Suprapubic skin (tissue), 4 donors: ENCODE measurements around the gene SYT1. TPM values are rescaled to one million over a fixed set of nuclear protein-coding genes. Genes with fewer than 3 reads are reported as not detected.

Experiments used
- DNase-seq, 2 donors: peaks; one replicate each; pipeline ENCODE4 v3.0.0-alpha.2; 2019; ENCODE audit warnings: low spot score in 2 of 2
- H3K27ac ChIP-seq: fragments of 200-600 bp; sonication (generic); one replicate; pipeline ENCODE4 v1.5.1; 2019
- H3K27me3 ChIP-seq: fragments of 200-600 bp; sonication (generic); one replicate; pipeline ENCODE4 v1.5.1; 2019
- H3K36me3 ChIP-seq: fragments of 200-600 bp; sonication (generic); one replicate; pipeline ENCODE4 v1.5.1; 2019
- H3K4me1 ChIP-seq: fragments of 200-600 bp; sonication (generic); one replicate; pipeline ENCODE4 v1.5.1; 2019
- H3K4me3 ChIP-seq: fragments of 200-600 bp; sonication (generic); one replicate; pipeline ENCODE4 v1.5.1; 2019; ENCODE audit warnings: mild to moderate bottlenecking
- H3K9me3 ChIP-seq: fragments of 200-600 bp; sonication (generic); one replicate; pipeline ENCODE4 v1.5.1; 2019
- EP300 ChIP-seq: sonication (generic); formaldehyde crosslinking; IDR thresholded peaks from one replicate; pipeline ENCODE4 v1.6.1; 2017; ENCODE audit warnings: antibody characterized with exemption
- POLR2A ChIP-seq, 2 donors: fragments of 450-650 bp; IDR thresholded peaks; one replicate each; pipeline ENCODE4 v1.6.1; 2017; ENCODE audit warnings: antibody characterized with exemption in 2 of 2, mild to moderate bottlenecking in 2 of 2, moderate library complexity in 2 of 2
- POLR2AphosphoS5 ChIP-seq, 3 donors: sonication (generic); formaldehyde crosslinking; IDR thresholded peaks; one replicate each; pipeline ENCODE4 v1.6.1; 2017; ENCODE audit warnings: antibody characterized with exemption in 3 of 3
- WGBS: methylation state at CpG from one replicate; pipeline ENCODE4 v1.1.5; 2018; 5-methylcytosine and 5-hydroxymethylcytosine counted together
- total RNA-seq, 4 donors: library from RNA; depleted of rRNA; stranded (reverse); fragments of >200 nt; gene quantifications; one replicate each; pipeline ENCODE4 v1.1.0, GENCODE V29; 2016
- TF ChIP-seq, protein P1 (sequence below), 2 donors: fragments of 200-600 bp in 1 of 2; fragments of 450-650 bp in 1 of 2; sonication (generic) in 1 of 2; IDR thresholded peaks; one replicate each; pipeline ENCODE4 v1.5.1; 2016 to 2019; ENCODE audit warnings: antibody characterized with exemption in 2 of 2, mild to moderate bottlenecking in 1 of 2, moderate library complexity in 1 of 2

The SYT1 gene
- total RNA-seq, 4 donors from 2014 or later, result 0.15 to 0.31 TPM; not detected in 2

DNA sequence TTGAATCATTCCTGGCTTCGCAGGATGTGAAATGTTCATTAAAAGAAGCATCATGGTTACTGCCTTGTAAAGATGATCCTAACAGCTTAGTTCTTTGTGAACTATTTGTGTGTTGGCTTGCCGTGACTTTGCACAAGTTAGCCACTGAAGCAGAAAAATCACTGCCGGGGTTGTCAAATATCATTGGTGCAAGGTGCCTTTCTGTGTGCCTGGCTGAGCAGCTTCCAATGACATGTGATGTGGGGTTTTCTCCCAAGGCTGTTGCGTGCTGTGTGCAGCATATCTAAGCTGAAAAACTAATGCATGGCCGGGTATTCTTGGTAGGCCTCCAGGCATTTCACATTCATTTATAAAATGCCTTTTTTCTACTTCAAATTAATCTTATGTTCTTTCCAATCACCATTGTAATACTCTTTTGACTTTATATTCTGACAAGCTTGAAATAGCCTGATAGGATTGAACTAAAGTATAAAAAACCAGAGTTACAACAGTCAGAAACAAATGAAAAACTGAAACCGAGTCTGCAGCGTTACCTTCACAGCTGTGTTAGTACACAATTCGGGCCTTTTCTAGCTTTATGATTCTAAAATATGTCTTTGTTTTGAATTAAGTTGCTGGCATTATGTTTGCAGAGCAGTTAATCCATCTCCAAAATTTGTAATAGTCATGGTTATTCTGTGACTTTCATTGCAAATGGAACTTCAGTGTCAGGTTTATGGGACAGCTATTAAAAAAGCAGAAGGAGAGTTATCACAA is 222.1 kb downstream of the SYT1 start:
- Histone ChIP-seq H3K9me3 (no peaks in the 10 kb centered on the region), H3K36me3 (no peaks in the 10 kb centered on the region), H3K27ac (no peak overlapping the region), H3K4me3 (no peak overlapping the region), H3K27me3 (no peaks in the 10 kb centered on the region), H3K4me1 (no peaks in the 10 kb centered on the region)
- DNase-seq, result no peak
- TF ChIP-seq EP300 (no peak), POLR2AphosphoS5 (IDR thresholded peaks at IDR 0.05) (no peak), POLR2A (IDR thresholded peaks at IDR 0.05) (no peak)
- 60% methylated on average over 8 of the region's 8 CpGs for WGBS

DNA sequence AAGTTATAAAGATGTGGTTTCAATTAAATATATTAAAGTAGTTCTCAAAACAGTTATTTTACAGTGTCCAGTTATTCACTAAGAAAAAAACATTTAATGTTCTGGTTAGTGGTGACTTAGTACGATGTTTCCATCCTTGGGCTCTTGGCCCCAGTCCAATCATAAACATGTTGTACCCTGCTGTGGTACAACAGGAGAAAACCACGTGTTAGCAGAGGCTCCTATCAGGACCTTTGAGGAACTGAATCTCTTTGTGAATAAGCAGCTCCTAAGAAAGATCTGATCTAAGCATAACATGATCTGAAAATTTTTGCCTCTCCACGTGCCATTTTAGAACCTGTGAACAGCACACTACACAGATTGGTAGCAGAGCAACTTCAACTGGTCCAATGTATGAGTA is 234.0 kb downstream of the SYT1 start:
- no peak for DNase-seq
- Histone ChIP-seq H3K36me3 (no peaks in the 10 kb centered on the region), H3K9me3 (no peaks in the 10 kb centered on the region), H3K4me1 (no peaks in the 10 kb centered on the region), H3K27me3 (no peaks in the 10 kb centered on the region), H3K27ac (no peak overlapping the region), H3K4me3 (no peak overlapping the region)
- WGBS, result 22% methylated on average over 3 of the region's 3 CpGs
- TF ChIP-seq POLR2AphosphoS5 (IDR thresholded peaks at IDR 0.05) (no peak), EP300 (no peak), POLR2A (IDR thresholded peaks at IDR 0.05) (no peak)
- TF ChIP-seq, protein P1, sequence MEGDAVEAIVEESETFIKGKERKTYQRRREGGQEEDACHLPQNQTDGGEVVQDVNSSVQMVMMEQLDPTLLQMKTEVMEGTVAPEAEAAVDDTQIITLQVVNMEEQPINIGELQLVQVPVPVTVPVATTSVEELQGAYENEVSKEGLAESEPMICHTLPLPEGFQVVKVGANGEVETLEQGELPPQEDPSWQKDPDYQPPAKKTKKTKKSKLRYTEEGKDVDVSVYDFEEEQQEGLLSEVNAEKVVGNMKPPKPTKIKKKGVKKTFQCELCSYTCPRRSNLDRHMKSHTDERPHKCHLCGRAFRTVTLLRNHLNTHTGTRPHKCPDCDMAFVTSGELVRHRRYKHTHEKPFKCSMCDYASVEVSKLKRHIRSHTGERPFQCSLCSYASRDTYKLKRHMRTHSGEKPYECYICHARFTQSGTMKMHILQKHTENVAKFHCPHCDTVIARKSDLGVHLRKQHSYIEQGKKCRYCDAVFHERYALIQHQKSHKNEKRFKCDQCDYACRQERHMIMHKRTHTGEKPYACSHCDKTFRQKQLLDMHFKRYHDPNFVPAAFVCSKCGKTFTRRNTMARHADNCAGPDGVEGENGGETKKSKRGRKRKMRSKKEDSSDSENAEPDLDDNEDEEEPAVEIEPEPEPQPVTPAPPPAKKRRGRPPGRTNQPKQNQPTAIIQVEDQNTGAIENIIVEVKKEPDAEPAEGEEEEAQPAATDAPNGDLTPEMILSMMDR (IDR thresholded peaks at IDR 0.05), result no peak

DNA sequence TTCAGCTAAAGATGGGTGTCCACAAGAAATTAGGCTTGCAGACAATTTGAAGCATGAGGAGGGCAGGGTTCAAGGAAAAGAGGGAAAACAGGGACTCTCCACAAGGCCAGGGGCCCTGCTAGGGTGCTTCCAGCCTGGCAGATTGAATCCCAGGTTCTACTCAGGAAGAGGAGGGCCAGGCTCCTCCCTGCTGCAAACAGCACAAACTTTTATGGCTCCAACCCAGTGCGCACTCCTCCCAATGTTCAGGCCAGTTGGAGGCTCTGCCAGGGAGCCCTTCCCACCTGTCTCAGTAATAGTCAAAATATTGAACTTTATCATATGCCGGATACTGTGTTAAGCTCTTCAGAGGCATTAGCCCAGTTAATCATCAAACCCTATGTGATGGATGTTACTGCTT is 244.4 kb downstream of the SYT1 start:
- H3K4me3 ChIP-seq, result no peak overlapping the region
- no peaks in the 10 kb centered on the region for H3K27me3 ChIP-seq
- H3K36me3 ChIP-seq, result no peaks in the 10 kb centered on the region
- no peaks in the 10 kb centered on the region for H3K4me1 ChIP-seq
- TF ChIP-seq POLR2A (IDR thresholded peaks at IDR 0.05), result no peak
- TF ChIP-seq POLR2AphosphoS5 (IDR thresholded peaks at IDR 0.05), result no peak
- TF ChIP-seq EP300, result no peak
- TF ChIP-seq, protein P1 (IDR thresholded peaks at IDR 0.05), result no peak
- H3K9me3 ChIP-seq, result no peaks in the 10 kb centered on the region
- DNase-seq, result no peak
- 96% methylated on average over 2 of the region's 2 CpGs for WGBS
- H3K27ac ChIP-seq, result no peak overlapping the region

DNA sequence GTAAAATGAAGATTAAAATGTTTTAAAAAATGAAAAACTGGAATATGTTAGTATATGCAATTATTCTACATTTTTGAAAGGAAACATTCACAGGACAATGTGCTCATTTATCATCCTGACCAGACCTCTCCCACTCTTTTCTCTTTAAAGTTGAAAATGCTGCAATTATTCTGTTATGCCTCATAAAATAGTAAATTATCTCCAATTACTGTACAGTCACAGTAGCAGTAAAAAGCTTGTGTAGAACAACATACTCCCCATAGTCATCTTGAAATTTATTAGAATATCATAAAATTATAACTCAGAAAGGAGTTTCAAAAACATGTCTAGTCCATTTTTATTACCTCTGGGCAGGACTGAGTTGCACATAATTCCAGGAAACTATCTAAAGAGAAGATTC is 250.3 kb downstream of the SYT1 start:
- Histone ChIP-seq H3K27ac (no peak overlapping the region), H3K4me1 (no peaks in the 10 kb centered on the region), H3K27me3 (no peaks in the 10 kb centered on the region), H3K36me3 (no peaks in the 10 kb centered on the region), H3K4me3 (no peak overlapping the region), H3K9me3 (no peaks in the 10 kb centered on the region)
- DNase-seq, result no peak
- TF ChIP-seq POLR2AphosphoS5 (IDR thresholded peaks at IDR 0.05) (no peak), EP300 (no peak), POLR2A (IDR thresholded peaks at IDR 0.05) (no peak)
- TF ChIP-seq, protein P1 (IDR thresholded peaks at IDR 0.05), result no peak

DNA sequence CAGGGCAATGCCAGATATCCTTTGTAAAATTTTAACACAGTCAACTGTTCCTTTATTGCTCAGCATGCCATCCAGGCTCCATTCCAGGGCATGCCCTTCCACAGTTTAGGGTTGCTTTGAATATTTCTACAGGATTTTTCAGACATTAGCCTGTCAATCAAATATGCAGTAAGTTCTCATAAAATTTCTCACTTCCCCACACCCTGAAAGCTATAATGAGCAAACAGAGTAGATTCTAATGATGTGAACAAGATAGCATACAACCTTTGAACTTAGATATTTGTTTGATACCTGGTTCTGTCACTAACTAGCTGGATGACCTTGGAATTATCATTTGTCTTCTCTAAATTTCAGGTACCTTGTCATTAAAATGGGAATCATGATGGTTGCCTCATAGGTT is 251.2 kb downstream of the SYT1 start:
- TF ChIP-seq, protein P1 (IDR thresholded peaks at IDR 0.05), result no peak
- TF ChIP-seq POLR2AphosphoS5 (IDR thresholded peaks at IDR 0.05), result no peak
- TF ChIP-seq POLR2A (IDR thresholded peaks at IDR 0.05), result no peak
- no peak for TF ChIP-seq EP300
- H3K4me1 ChIP-seq, result no peaks in the 10 kb centered on the region
- H3K9me3 ChIP-seq, result no peaks in the 10 kb centered on the region
- no peaks in the 10 kb centered on the region for H3K27me3 ChIP-seq
- H3K36me3 ChIP-seq, result no peaks in the 10 kb centered on the region
- no peak overlapping the region for H3K27ac ChIP-seq
- no peak for DNase-seq
- H3K4me3 ChIP-seq, result no peak overlapping the region
